ENCODE results near the gene HIPK3.

Gene HIPK3

DNA sequence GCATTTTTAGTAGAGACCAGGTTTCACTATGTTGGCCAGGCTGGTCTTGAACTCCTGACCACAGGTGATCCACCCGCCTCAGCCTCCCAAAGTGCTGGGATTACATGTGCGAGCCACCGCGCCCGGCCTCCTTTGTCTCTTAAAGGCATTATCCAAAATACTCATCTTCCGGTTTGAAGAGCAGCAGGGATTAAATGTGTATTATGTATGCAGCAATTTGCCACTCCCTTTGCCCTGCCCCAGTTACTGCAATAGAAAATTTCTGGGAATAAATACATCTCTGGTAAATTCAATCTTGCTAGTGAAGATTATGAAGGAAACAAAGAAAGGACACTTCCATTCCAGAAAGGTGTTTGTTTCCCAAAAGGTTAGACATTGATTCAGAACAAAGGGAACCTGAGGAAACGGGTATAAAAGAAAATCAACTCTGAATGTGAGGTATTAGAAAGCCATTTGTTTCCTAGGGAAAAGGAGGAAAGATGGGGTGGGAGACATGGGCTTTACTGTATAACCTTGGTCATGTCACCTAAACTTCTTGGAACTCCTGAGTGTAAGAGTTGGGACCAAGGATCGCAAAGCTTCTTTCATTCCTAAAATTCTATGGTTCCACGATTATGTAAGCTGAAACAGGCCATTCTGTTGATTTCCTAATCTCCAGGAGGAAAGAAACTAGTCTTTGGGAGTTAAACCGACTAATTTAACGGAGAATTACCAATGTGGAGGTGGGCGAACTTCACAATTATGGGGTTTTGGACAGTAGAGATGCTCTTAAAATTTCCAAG is 959 bp upstream of the HIPK3 start:
- Histone ChIP-seq H3K27me3 (ENCODE audit: insufficient read depth, poor library complexity, severe bottlenecking) (no peaks in the 10 kb centered on the region), H3K27ac (replicated peaks) (peak overlapping the region; percentile 100), H3K4me3 (replicated peaks; ENCODE audit: insufficient read depth, low read length) (peak overlapping the region; percentile 44)
- no peak for TF ChIP-seq REST (IDR thresholded peaks at IDR 0.05; ENCODE audit: insufficient replicate concordance, low read depth)
- DNase-seq (ENCODE audit: low read depth in 1 of 2, low spot score in 1 of 2): no peak

DNA sequence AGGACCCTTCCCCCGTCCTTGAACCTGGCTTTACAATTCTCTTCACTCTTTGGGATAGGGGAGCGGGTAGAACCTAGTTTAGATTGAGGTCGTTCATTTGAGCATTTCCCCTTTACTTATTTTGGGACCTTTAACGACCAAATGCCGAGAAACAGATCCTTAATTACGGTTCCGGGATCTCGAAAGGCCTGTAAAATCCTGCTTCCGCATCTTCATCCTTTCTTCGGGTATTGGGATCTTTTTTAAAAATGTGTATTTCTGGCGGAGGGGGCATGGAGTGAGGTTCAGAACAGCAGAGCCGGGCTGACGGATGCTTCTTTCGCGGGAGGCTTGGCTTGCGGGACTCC is 395 bp upstream of the HIPK3 start:
- DNase-seq (ENCODE audit: low read depth in 1 of 2, low spot score in 1 of 2): no peak
- Histone ChIP-seq H3K4me3 (replicated peaks; ENCODE audit: insufficient read depth, low read length) (peak overlapping the region; percentile 44), H3K27me3 (ENCODE audit: insufficient read depth, poor library complexity, severe bottlenecking) (no peaks in the 10 kb centered on the region), H3K27ac (replicated peaks) (peak overlapping the region; percentile 100)
- TF ChIP-seq REST (IDR thresholded peaks at IDR 0.05; ENCODE audit: insufficient replicate concordance, low read depth): no peak
- TF ChIP-seq, protein P1, sequence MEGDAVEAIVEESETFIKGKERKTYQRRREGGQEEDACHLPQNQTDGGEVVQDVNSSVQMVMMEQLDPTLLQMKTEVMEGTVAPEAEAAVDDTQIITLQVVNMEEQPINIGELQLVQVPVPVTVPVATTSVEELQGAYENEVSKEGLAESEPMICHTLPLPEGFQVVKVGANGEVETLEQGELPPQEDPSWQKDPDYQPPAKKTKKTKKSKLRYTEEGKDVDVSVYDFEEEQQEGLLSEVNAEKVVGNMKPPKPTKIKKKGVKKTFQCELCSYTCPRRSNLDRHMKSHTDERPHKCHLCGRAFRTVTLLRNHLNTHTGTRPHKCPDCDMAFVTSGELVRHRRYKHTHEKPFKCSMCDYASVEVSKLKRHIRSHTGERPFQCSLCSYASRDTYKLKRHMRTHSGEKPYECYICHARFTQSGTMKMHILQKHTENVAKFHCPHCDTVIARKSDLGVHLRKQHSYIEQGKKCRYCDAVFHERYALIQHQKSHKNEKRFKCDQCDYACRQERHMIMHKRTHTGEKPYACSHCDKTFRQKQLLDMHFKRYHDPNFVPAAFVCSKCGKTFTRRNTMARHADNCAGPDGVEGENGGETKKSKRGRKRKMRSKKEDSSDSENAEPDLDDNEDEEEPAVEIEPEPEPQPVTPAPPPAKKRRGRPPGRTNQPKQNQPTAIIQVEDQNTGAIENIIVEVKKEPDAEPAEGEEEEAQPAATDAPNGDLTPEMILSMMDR (IDR thresholded peaks at IDR 0.05; ENCODE audit: insufficient read depth, low read length): no peak
- TF ChIP-seq POLR2AphosphoS5 (IDR thresholded peaks at IDR 0.05; ENCODE audit: low read depth): no peak
- no peak for TF ChIP-seq GABPA (IDR thresholded peaks at IDR 0.05; ENCODE audit: low read depth)
- no peak for TF ChIP-seq SPI1 (IDR thresholded peaks at IDR 0.05; ENCODE audit: borderline replicate concordance, low read depth)

DNA sequence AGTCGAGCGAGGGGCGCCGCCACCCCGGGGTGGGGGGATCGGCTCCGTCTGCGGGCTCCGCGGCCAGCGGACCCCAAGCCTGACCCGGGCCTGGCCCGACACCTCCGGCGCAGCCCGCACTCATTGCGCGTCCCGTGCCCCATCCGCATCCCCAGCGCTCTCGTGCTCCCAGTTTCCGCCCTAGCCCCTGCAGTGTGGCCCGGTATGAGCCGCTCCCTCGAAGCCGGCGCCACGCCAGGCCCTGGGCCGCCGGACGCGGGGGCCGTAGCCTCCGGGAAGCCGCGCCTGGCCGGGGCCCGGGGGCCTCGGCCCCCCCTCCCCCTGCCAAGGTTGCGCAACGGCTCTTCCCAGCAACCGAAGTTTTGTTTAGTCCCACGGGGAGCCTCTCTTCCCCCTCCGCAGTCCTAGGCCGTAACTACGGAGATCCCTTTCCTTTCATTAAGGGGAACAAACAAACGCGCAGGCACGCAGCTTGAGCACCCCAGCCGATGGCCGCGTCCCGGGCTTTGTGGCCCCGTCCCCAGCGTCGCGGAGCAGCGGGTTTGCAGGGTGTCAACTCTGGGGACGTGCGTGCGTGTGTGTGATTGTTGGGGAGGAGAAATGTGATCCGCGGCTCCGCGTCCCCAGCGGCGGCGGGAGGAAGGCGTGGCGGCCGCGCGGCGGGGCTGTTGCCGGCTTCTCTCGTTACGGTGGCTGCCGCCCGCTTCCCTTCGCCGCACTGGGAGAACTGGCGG is 883 bp downstream of the HIPK3 start:
- DNase-seq (ENCODE audit: low read depth in 1 of 2, low spot score in 1 of 2): peak; percentile 83 to 90
- Histone ChIP-seq H3K27ac (replicated peaks) (peak overlapping the region; percentile 100), H3K4me3 (replicated peaks; ENCODE audit: insufficient read depth, low read length) (peak overlapping the region; percentile 66), H3K27me3 (ENCODE audit: insufficient read depth, poor library complexity, severe bottlenecking) (no peaks in the 10 kb centered on the region)
- TF ChIP-seq REST (IDR thresholded peaks at IDR 0.05; ENCODE audit: insufficient replicate concordance, low read depth): no peak
- TF ChIP-seq, protein P1 (IDR thresholded peaks at IDR 0.05; ENCODE audit: insufficient read depth, low read length): no peak
- no peak for TF ChIP-seq SPI1 (IDR thresholded peaks at IDR 0.05; ENCODE audit: borderline replicate concordance, low read depth)
- peak; percentile 68 for TF ChIP-seq POLR2AphosphoS5 (IDR thresholded peaks at IDR 0.05; ENCODE audit: low read depth)
- no peak for TF ChIP-seq GABPA (IDR thresholded peaks at IDR 0.05; ENCODE audit: low read depth)
